ENCODE measurements around the gene ASB2. TPM values are rescaled to one million over a fixed set of nuclear protein-coding genes. Genes with fewer than 3 reads are reported as not detected.
A peak's percentile ranks its signal among the peaks of the same experiment; 100 is the strongest.

ASB2 gene
- total RNA-seq, 8 experiments from 2014 or later = 0.07 to 2.1 (median 0.76) TPM

GRCh38 chr14:93935213-93935612 lies 41.2 kb downstream of the ASB2 start:
- Histone ChIP-seq H3K4me1 (replicated peaks in 1 of 2) (peaks cover 18 to 26% of the 10 kb centered on the region in 2 donors), H3K4me3 (no peak overlapping the region), H3K27ac (no peak overlapping the region)
- 0 to 100% (median 93%) methylated on average over 1 to 6 of the region's 8 CpGs; no CpG with 5 or more reads in 5 of the 10 experiments for WGBS, 10 experiments
- ATAC-seq (replicated peaks in 6 of 8) = no peak
- in situ Hi-C loops (cut with MboI; ENCODE audit: low pct_unique_long_range_greater_than_20kb in 2 of 9, low sequenced_read_pairs in 9 of 9, unreplicated experiment in 9 of 9) = loop anchor here in 1 of 9 experiments (25.0 kb wide), 1 partner anchor 202 kb away; the partner anchor contains the start of gene IFI27L2

GRCh38 chr14:93932642-93933041 lies 43.7 kb downstream of the ASB2 start:
- no peak overlapping the region for H3K27ac ChIP-seq
- 0 to 100% (median 80%) methylated on average over 1 to 3 of the region's 4 CpGs; no CpG with 5 or more reads in 5 of the 10 experiments for WGBS, 10 experiments
- in situ Hi-C loops (cut with MboI; ENCODE audit: low pct_unique_long_range_greater_than_20kb in 2 of 9, low sequenced_read_pairs in 9 of 9, unreplicated experiment in 9 of 9) = loop anchor here in 1 of 9 experiments (25.0 kb wide), 1 partner anchor 205 kb away; the partner anchor contains the start of gene IFI27L2

GRCh38 chr14:93930989-93931307 lies 45.4 kb downstream of the ASB2 start:
- WGBS, 10 experiments = 0 to 83% methylated on average over 1 of the region's 4 CpGs; no CpG with 5 or more reads in 8 of the 10 experiments
- no peak overlapping the region for H3K4me3 ChIP-seq
- H3K27ac ChIP-seq = no peak overlapping the region
- peaks cover 32 to 50% of the 10 kb centered on the region in 2 donors for H3K4me1 ChIP-seq (replicated peaks in 1 of 2)
- ATAC-seq (replicated peaks in 6 of 8) = no peak
- in situ Hi-C loops (cut with MboI; ENCODE audit: low pct_unique_long_range_greater_than_20kb in 2 of 9, low sequenced_read_pairs in 9 of 9, unreplicated experiment in 9 of 9) = loop anchor here in 1 of 9 experiments (25.0 kb wide), 1 partner anchor 206 kb away; the partner anchor contains the start of gene IFI27L2

More at GRCh38 chr14:93932642-93933041, 43.7 kb downstream of the ASB2 start:
- no peak for ATAC-seq (replicated peaks in 6 of 8)
- Histone ChIP-seq H3K4me1 (replicated peaks in 1 of 2) (peaks cover 24 to 48% of the 10 kb centered on the region in 2 donors), H3K4me3 (no peak overlapping the region)

GRCh38 chr14:93930296-93930988 lies 45.9 kb downstream of the ASB2 start:
- H3K27ac ChIP-seq = no peak overlapping the region
- in situ Hi-C loops (cut with MboI; ENCODE audit: low pct_unique_long_range_greater_than_20kb in 2 of 9, low sequenced_read_pairs in 9 of 9, unreplicated experiment in 9 of 9) = loop anchor here in 1 of 9 experiments (25.0 kb wide), 1 partner anchor 207 kb away; the partner anchor contains the start of gene IFI27L2
- H3K4me3 ChIP-seq = no peak overlapping the region
- no peak for ATAC-seq (replicated peaks in 6 of 8)
- H3K4me1 ChIP-seq (replicated peaks in 1 of 2) = peaks cover 30 to 50% of the 10 kb centered on the region in 2 donors
- 0 to 100% (median 51%) methylated on average over 1 to 4 of the region's 8 CpGs; no CpG with 5 or more reads in 4 of the 10 experiments for WGBS, 10 experiments

GRCh38 chr14:93929657-93930056 lies 46.7 kb downstream of the ASB2 start:
- in situ Hi-C loops (cut with MboI; ENCODE audit: low pct_unique_long_range_greater_than_20kb in 2 of 9, low sequenced_read_pairs in 9 of 9, unreplicated experiment in 9 of 9) = loop anchor here in 1 of 9 experiments (25.0 kb wide), 1 partner anchor 208 kb away; the partner anchor contains the start of gene IFI27L2
- Histone ChIP-seq H3K4me1 (replicated peaks in 1 of 2) (peaks cover 27 to 46% of the 10 kb centered on the region in 2 donors), H3K4me3 (no peak overlapping the region), H3K27ac (no peak overlapping the region)
- no peak for ATAC-seq (replicated peaks in 6 of 8)
- WGBS, 10 experiments = 35 to 100% (median 87%) methylated on average over 1 to 5 of the region's 11 CpGs; no CpG with 5 or more reads in 4 of the 10 experiments

GRCh38 chr14:93929048-93929535 lies 47.3 kb downstream of the ASB2 start:
- no peak for ATAC-seq (replicated peaks in 6 of 8)
- 47 to 100% (median 100%) methylated on average over 1 to 7 of the region's 13 CpGs; no CpG with 5 or more reads in 5 of the 10 experiments for WGBS, 10 experiments
- peaks cover 27 to 51% of the 10 kb centered on the region in 2 donors for H3K4me1 ChIP-seq (replicated peaks in 1 of 2)

GRCh38 chr14:93928184-93929047 lies 48.0 kb downstream of the ASB2 start:
- in situ Hi-C loops (cut with MboI; ENCODE audit: low pct_unique_long_range_greater_than_20kb in 2 of 9, low sequenced_read_pairs in 9 of 9, unreplicated experiment in 9 of 9) = loop anchor here in 1 of 9 experiments (25.0 kb wide), 1 partner anchor 209 kb away; the partner anchor contains the start of gene IFI27L2
- ATAC-seq (replicated peaks in 6 of 8) = no peak
- 20 to 100% (median 83%) methylated on average over 1 to 12 of the region's 26 CpGs; no CpG with 5 or more reads in 5 of the 10 experiments for WGBS, 10 experiments
- H3K4me1 ChIP-seq (replicated peaks in 1 of 2) = peaks cover 28 to 51% of the 10 kb centered on the region in 2 donors
- no peak overlapping the region for H3K4me3 ChIP-seq
- peak overlapping the region; percentile 92 to 98 for H3K27ac ChIP-seq

More at GRCh38 chr14:93929048-93929535, 47.3 kb downstream of the ASB2 start:
- in situ Hi-C loops (cut with MboI; ENCODE audit: low pct_unique_long_range_greater_than_20kb in 2 of 9, low sequenced_read_pairs in 9 of 9, unreplicated experiment in 9 of 9) = loop anchor here in 1 of 9 experiments (25.0 kb wide), 1 partner anchor 208 kb away; the partner anchor contains the start of gene IFI27L2
- Histone ChIP-seq H3K4me3 (no peak overlapping the region), H3K27ac (peak overlapping the region in 1 of 2 donors; percentile 98)

- WGBS, 10 experiments = 80% methylated on average over 1 of the region's 6 CpGs; no CpG with 5 or more reads in 9 of the 10 experiments
- no peak for ATAC-seq (replicated peaks in 6 of 8)
- peaks cover 28 to 53% of the 10 kb centered on the region in 2 donors for H3K4me1 ChIP-seq (replicated peaks in 1 of 2)
- H3K4me3 ChIP-seq = peak overlapping the region in 4 of 5 donors; percentile 27 to 30 (median 30)
- in situ Hi-C loops (cut with MboI; ENCODE audit: low pct_unique_long_range_greater_than_20kb in 2 of 9, low sequenced_read_pairs in 9 of 9, unreplicated experiment in 9 of 9) = loop anchor here in 1 of 9 experiments (25.0 kb wide), 1 partner anchor 210 kb away; the partner anchor contains the start of gene IFI27L2
- H3K27ac ChIP-seq = peak overlapping the region; percentile 92 to 98
These were observed 48.6 kb downstream of the ASB2 start for GRCh38 chr14:93927800-93928145.

- Histone ChIP-seq H3K4me3 (peak within 1 kb of the TSS; percentile 10 to 30 (median 29)), H3K4me1 (replicated peaks in 1 of 2) (peaks cover 28 to 53% of the 10 kb centered on the region in 2 donors)
- ATAC-seq (replicated peaks in 6 of 8) = peak in 5 of 8 experiments; percentile 61 to 86 (median 82)
These were observed 49.2 kb downstream of the ASB2 start, which contains the start of gene FAM181A for GRCh38 chr14:93926873-93927799. TSS of gene FAM181A (plus strand) at chr14:93927344. CDS start at chr14:93928286, 942 bp downstream.

GRCh38 chr14:93926245-93926872 lies 50.0 kb downstream of the ASB2 start:
- Histone ChIP-seq H3K4me3 (peak overlapping the region in 4 of 5 donors; percentile 7 to 30 (median 12)), H3K27ac (peak overlapping the region; percentile 92 to 98)
- WGBS, 10 experiments = 0 to 90% (median 12%) methylated on average over 2 to 12 of the region's 21 CpGs; no CpG with 5 or more reads in 4 of the 10 experiments

More at GRCh38 chr14:93926873-93927799, 49.2 kb downstream of the ASB2 start, which contains the start of gene FAM181A:
- WGBS, 10 experiments = no CpG with 5 or more reads among the region's 38 CpGs
- in situ Hi-C loops (cut with MboI; ENCODE audit: low pct_unique_long_range_greater_than_20kb in 2 of 9, low sequenced_read_pairs in 9 of 9, unreplicated experiment in 9 of 9) = loop anchor here in 1 of 9 experiments (25.0 kb wide), 1 partner anchor 210 kb away; the partner anchor contains the start of gene IFI27L2
- H3K27ac ChIP-seq = peak within 1 kb of the TSS; percentile 92 to 98

More at GRCh38 chr14:93926245-93926872, 50.0 kb downstream of the ASB2 start:
- ATAC-seq (replicated peaks in 6 of 8) = peak in 6 of 8 experiments; percentile 43 to 75 (median 61)
- in situ Hi-C loops (cut with MboI; ENCODE audit: low pct_unique_long_range_greater_than_20kb in 2 of 9, low sequenced_read_pairs in 9 of 9, unreplicated experiment in 9 of 9) = loop anchor here in 1 of 9 experiments (25.0 kb wide), 1 partner anchor 211 kb away; the partner anchor contains the start of gene IFI27L2
- H3K4me1 ChIP-seq (replicated peaks in 1 of 2) = peaks cover 32 to 59% of the 10 kb centered on the region in 2 donors
